Fibroblast of villous mesenchyme (primary cell): ENCODE measurements around the gene THRB. TPM values are rescaled to one million over a fixed set of nuclear protein-coding genes. Genes with fewer than 3 reads are reported as not detected.

Experiments used
- DNase-seq: peaks from one replicate; pipeline ENCODE4 v3.0.0-alpha.2; 2010; ENCODE audit warnings: low read depth
- H3K4me3 ChIP-seq: 2 replicates; pipeline ENCODE4 v1.5.1; 2011; ENCODE audit warnings: low read depth, mild to moderate bottlenecking, low read length
- CTCF ChIP-seq: IDR thresholded peaks from 2 replicates; pipeline ENCODE4 v1.5.1; 2012; ENCODE audit warnings: low read depth, mild to moderate bottlenecking, low read length; ENCODE audit not compliant: insufficient read depth
- total RNA-seq: library from RNA; depleted of rRNA; stranded (reverse); fragments of >200 nt; gene quantifications from 2 replicates; pipeline ENCODE4 v1.2.3, GENCODE V29; 2012

Gene THRB
- total RNA-seq, 1 donor: 13.4 TPM

- no peak for TF ChIP-seq CTCF
- H3K4me3 ChIP-seq: no peak overlapping the region
- DNase-seq: no peak
Observed at GRCh38 chr3:24407980-24408680, 86.5 kb downstream of the THRB start.

GRCh38 chr3:24406900-24407299, 87.8 kb downstream of the THRB start:
- no peak for DNase-seq
- no peak overlapping the region for H3K4me3 ChIP-seq
- no peak for TF ChIP-seq CTCF

DNA sequence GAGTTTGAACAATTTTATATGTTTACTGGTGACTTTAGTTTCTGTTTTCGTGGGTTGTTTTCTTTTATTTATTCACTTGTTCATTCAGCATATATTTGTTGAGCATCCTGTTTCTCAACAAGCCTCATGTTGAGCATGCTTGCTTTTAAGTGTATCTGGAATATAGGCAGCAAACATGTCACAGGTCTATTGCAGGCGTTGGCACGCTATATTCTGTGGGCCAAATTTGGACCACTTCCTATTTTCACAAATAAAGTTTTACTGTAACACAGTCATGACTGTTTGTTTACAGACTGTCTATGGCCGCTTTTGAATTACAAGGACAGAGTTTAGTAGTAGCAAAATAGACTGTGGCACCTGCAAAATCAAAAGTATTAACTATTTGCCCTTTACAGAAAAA, 89.6 kb downstream of the THRB start:
- H3K4me3 ChIP-seq: no peak overlapping the region
- DNase-seq: no peak
- TF ChIP-seq CTCF: no peak

GRCh38 chr3:24401811-24402185, 92.9 kb downstream of the THRB start:
- H3K4me3 ChIP-seq: no peak overlapping the region
- no peak for TF ChIP-seq CTCF
- DNase-seq: no peak

GRCh38 chr3:24401090-24401810, 93.4 kb downstream of the THRB start:
- H3K4me3 ChIP-seq: no peak overlapping the region
- DNase-seq: peak; percentile 52
- TF ChIP-seq CTCF: no peak

DNA sequence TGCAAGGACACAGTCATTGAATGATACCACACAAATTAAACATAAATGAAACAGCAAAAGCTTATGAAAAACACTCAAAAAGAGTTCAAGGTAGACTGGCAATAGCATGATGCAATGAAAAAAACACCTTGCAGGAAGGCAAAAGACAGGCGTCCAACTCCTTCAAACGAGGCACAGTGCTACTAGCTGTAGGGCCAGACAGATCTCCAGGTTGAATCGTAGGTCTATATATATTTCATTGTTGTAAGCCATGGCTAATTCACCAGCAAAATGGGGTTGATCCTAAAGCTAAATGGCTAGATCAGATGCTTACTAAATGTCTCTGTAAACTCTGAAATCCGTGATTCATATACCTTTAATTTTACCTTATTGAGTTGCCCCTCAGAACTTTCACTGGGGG, 94.2 kb downstream of the THRB start:
- no peak for TF ChIP-seq CTCF
- DNase-seq: no peak
- no peak overlapping the region for H3K4me3 ChIP-seq
